HepG2 (cell line): ENCODE results near the gene STAB2. TPM values are rescaled to one million over a fixed set of nuclear protein-coding genes. Genes with fewer than 3 reads are reported as not detected.

Source experiments
- ATAC-seq: fragments of 200-7000 bp; cut with Tn5 transposase; 3 replicates; pipeline ENCODE4 v1.9.1; 2020; ENCODE audit warnings: mild to moderate bottlenecking, moderate library complexity
- BruUV-seq: library from RNA; stranded (reverse); fragments of 400-500 nt; replicated peaks from 2 replicates; lab custom pipeline; 2021; lab: Mats Ljungman, UMichigan
- CTCF ChIA-PET: fragments of 300-600 bp; formaldehyde crosslinking; extraction: SDS; loops from one replicate; lab custom pipeline; 2021; ENCODE audit warnings: low total read pairs, inconsistent platforms, low intra/inter-chr PET ratio; lab: Yijun Ruan, JAX
- POLR2A ChIA-PET: fragments of 350-600 bp; sonication (Branson Sonifier 250); formaldehyde crosslinking; loops from one replicate; lab custom pipeline; 2020; ENCODE audit warnings: antibody characterized with exemption, inconsistent platforms; lab: Yijun Ruan, JAX
- DNase-seq: peaks from one replicate; pipeline ENCODE4 v3.0.0-alpha.2; 2015; ENCODE audit warnings: low spot score
- FAIRE-seq: peaks from 3 replicates; lab custom pipeline; 2011; peaks lifted over from hg19 to GRCh38; lab: Jason Lieb, UNC
- H2AFZ ChIP-seq: one replicate; pipeline ENCODE4 v1.6.1; 2011; ENCODE audit warnings: low read length, inconsistent platforms
- H3K27ac ChIP-seq: fragments of 300-600 bp; 3 replicates; pipeline ENCODE4 v1.8.0; 2011; ENCODE audit warnings: mixed run types, mild to moderate bottlenecking, mixed read lengths, low read length, inconsistent platforms; ENCODE audit not compliant: insufficient read depth; ENCODE audit errors: extremely low read length
- H3K27me3 ChIP-seq, 2 experiments: fragments of 200-600 bp in 1 of 2; 2 replicates in 1 of 2; 3 replicates in 1 of 2; pipeline versions ENCODE4 v1.6.0 to v1.8.0; 2011; ENCODE audit warnings: low read length in 2 of 2, mild to moderate bottlenecking in 2 of 2, moderate library complexity in 2 of 2, inconsistent platforms in 1 of 2; ENCODE audit not compliant: insufficient read depth in 2 of 2, control insufficient read depth in 1 of 2
- H3K36me3 ChIP-seq, 2 experiments: fragments of 200-600 bp in 1 of 2; replicated peaks in 1 of 2; 2 replicates in 1 of 2; 3 replicates in 1 of 2; pipeline versions ENCODE4 v1.5.1 to v1.8.0; 2011; ENCODE audit warnings: low read length in 2 of 2, inconsistent platforms in 1 of 2; ENCODE audit not compliant: insufficient read depth in 2 of 2, control insufficient read depth in 1 of 2
- H3K4me1 ChIP-seq: 2 replicates; pipeline ENCODE4 v1.5.1; 2012; ENCODE audit warnings: low read length, inconsistent platforms; ENCODE audit not compliant: insufficient read depth
- H3K4me2 ChIP-seq: 2 replicates; pipeline ENCODE4 v1.6.0; 2011; ENCODE audit warnings: low read depth, low read length, inconsistent platforms
- H3K4me3 ChIP-seq, 3 experiments: fragments of 200-600 bp in 1 of 3; sonication (generic), shearing (Covaris generic) in 1 of 3; replicated peaks in 1 of 3; 2 replicates each; pipeline ENCODE4 v1.5.1; 2011 to 2016; ENCODE audit warnings: low read length in 3 of 3, inconsistent platforms in 2 of 3, low read depth in 2 of 3, mild to moderate bottlenecking in 2 of 3, control low read depth in 1 of 3, mixed read lengths in 1 of 3; ENCODE audit not compliant: insufficient read depth in 1 of 3
- H3K79me2 ChIP-seq: one replicate; pipeline ENCODE4 v1.6.1; 2011; ENCODE audit warnings: low read length, inconsistent platforms; ENCODE audit not compliant: insufficient read depth
- H3K9ac ChIP-seq: 2 replicates; pipeline ENCODE4 v1.6.0; 2011; ENCODE audit warnings: mild to moderate bottlenecking, low read depth, low read length, inconsistent platforms; ENCODE audit not compliant: insufficient read depth
- H3K9me3 ChIP-seq: 2 replicates; pipeline ENCODE4 v1.5.1; 2012; ENCODE audit warnings: mild to moderate bottlenecking, low read length
- H4K20me1 ChIP-seq: 2 replicates; pipeline ENCODE4 v1.6.0; 2011; ENCODE audit warnings: inconsistent platforms, mild to moderate bottlenecking, low read length, moderate library complexity; ENCODE audit not compliant: insufficient read depth
- ARHGAP35 ChIP-seq: sonication (generic); formaldehyde crosslinking; IDR thresholded peaks from 2 replicates; pipeline ENCODE4 v1.9.0; 2022; ENCODE audit warnings: mild to moderate bottlenecking, inconsistent platforms, moderate library complexity, missing genetic modification reagents, borderline replicate concordance
- FLYWCH1 ChIP-seq: sonication (generic); formaldehyde crosslinking; IDR thresholded peaks from 2 replicates; pipeline ENCODE4 v1.8.1; 2023; ENCODE audit warnings: mild to moderate bottlenecking, missing genetic modification reagents
- FOSL2 ChIP-seq: sonication (generic); formaldehyde crosslinking; IDR thresholded peaks from 2 replicates; pipeline ENCODE4 v1.4.0; 2020; ENCODE audit warnings: missing genetic modification reagents
- HNF4A ChIP-seq: sonication (generic); formaldehyde crosslinking; IDR thresholded peaks from 2 replicates; pipeline ENCODE4 v1.4.0; 2020; ENCODE audit warnings: missing genetic modification reagents
- HNF4G ChIP-seq, 2 experiments: sonication (generic) in 1 of 2; formaldehyde crosslinking in 1 of 2; IDR thresholded peaks; 2 replicates each; pipeline versions ENCODE4 v1.4.0 to v1.6.1; 2011 to 2020; ENCODE audit warnings: borderline replicate concordance in 2 of 2, low read depth in 2 of 2, mild to moderate bottlenecking in 2 of 2, low read length in 1 of 2, missing genetic modification reagents in 1 of 2, moderate library complexity in 1 of 2
- IKZF1 ChIP-seq: fragments of 450-650 bp; IDR thresholded peaks from 2 replicates; pipeline ENCODE4 v1.7.1; 2016
- KDM3A ChIP-seq: IDR thresholded peaks from 2 replicates; pipeline ENCODE4 v1.6.1; 2018; ENCODE audit warnings: low read depth, missing compliant biosample characterization
- MYC ChIP-seq: sonication (generic); formaldehyde crosslinking; IDR thresholded peaks from 2 replicates; pipeline ENCODE4 v1.9.0; 2021; ENCODE audit warnings: missing genetic modification reagents, borderline replicate concordance
- NR2F6 ChIP-seq, 2 experiments: IDR thresholded peaks; 2 replicates each; pipeline ENCODE4 v1.6.1; 2016; ENCODE audit warnings: antibody characterized with exemption in 1 of 2, mild to moderate bottlenecking in 1 of 2
- PAWR ChIP-seq: sonication (generic); formaldehyde crosslinking; IDR thresholded peaks from 2 replicates; pipeline ENCODE4 v1.4.0; 2020; ENCODE audit warnings: missing genetic modification reagents, mild to moderate bottlenecking, borderline replicate concordance
- REXO4 ChIP-seq: sonication (generic); formaldehyde crosslinking; IDR thresholded peaks from 2 replicates; pipeline ENCODE4 v1.8.0; 2022; ENCODE audit warnings: missing genetic modification reagents, mild to moderate bottlenecking, borderline replicate concordance
- SIN3B ChIP-seq: fragments of 150-350 bp; IDR thresholded peaks from 2 replicates; pipeline ENCODE4 v1.6.1; 2014; ENCODE audit warnings: low read length
- ZBTB21 ChIP-seq: sonication (generic); formaldehyde crosslinking; IDR thresholded peaks from 2 replicates; pipeline ENCODE4 v1.4.0; 2020; ENCODE audit warnings: missing genetic modification reagents
- ZNF614 ChIP-seq: IDR thresholded peaks from 2 replicates; pipeline ENCODE4 v1.6.1; 2018; ENCODE audit warnings: missing biosample characterization, missing genetic modification reagents, inconsistent platforms, borderline replicate concordance
- ZNF616 ChIP-seq: sonication (generic); formaldehyde crosslinking; IDR thresholded peaks from 2 replicates; pipeline ENCODE4 v1.5.0; 2020; ENCODE audit warnings: low read depth, mild to moderate bottlenecking, missing genetic modification reagents
- ZNF841 ChIP-seq: sonication (generic); formaldehyde crosslinking; IDR thresholded peaks from 2 replicates; pipeline ENCODE4 v1.8.1; 2023; ENCODE audit warnings: missing genetic modification reagents, borderline replicate concordance
- WGBS: methylation state at CpG from one replicate; pipeline ENCODE4 v1.1.6; 2017; ENCODE audit warnings: low lambda C conversion rate; 5-methylcytosine and 5-hydroxymethylcytosine counted together
- in situ Hi-C: cut with HindIII; loops from 2 replicates; pipeline ENCODE4 v1.10.0; 2017; ENCODE audit warnings: low pct_unique_long_range_greater_than_20kb; ENCODE audit not compliant: extremely low pct_ligation_motif_present
- intact Hi-C: fragments of 100-400 bp; cut with micrococcal nuclease; formaldehyde crosslinking; loops from one replicate; pipeline ENCODE4 v1.10.0; 2022; ENCODE audit not compliant: unreplicated experiment
- polyA plus RNA-seq, 8 experiments: library from polyadenylated mRNA; depleted of rRNA in 3 of 8; stranded (reverse) in 7 of 8; unstranded in 1 of 8; fragments of >200 nt; fragmentation: Illumina TruSeq in 4 of 8; extraction: Trizol in 4 of 8; gene quantifications; 2 replicates each; pipeline versions ENCODE4 v1.2.1 to v1.2.3, GENCODE V29; 2011 to 2016; ENCODE audit warnings: low read depth in 4 of 8, missing spikeins in 1 of 8, mixed read lengths in 1 of 8; ENCODE audit not compliant: insufficient read depth in 1 of 8
- total RNA-seq, 5 experiments: library from RNA; depleted of rRNA; stranded (reverse); fragments of >200 nt; fragmentation: Illumina TruSeq; extraction: Trizol; gene quantifications; 2 replicates each; pipeline ENCODE4 v1.2.3, GENCODE V29; 2016; ENCODE audit warnings: low read depth in 1 of 5
- TF ChIP-seq, protein P1 (sequence below): sonication (generic); formaldehyde crosslinking; IDR thresholded peaks from 2 replicates; pipeline ENCODE4 v1.5.0; 2020; ENCODE audit warnings: mild to moderate bottlenecking, missing genetic modification reagents, moderate library complexity
- TF ChIP-seq, protein P2 (sequence below): sonication (generic); formaldehyde crosslinking; IDR thresholded peaks from 2 replicates; pipeline ENCODE4 v1.5.1; 2020; ENCODE audit warnings: mild to moderate bottlenecking, missing genetic modification reagents, moderate library complexity
- TF ChIP-seq, protein P3 (sequence below): IDR thresholded peaks from 2 replicates; pipeline ENCODE4 v1.6.1; 2016; ENCODE audit warnings: mild to moderate bottlenecking, missing biosample characterization, missing genetic modification reagents

Gene STAB2
- total and polyA plus RNA-seq, 2 of the 13 experiments (the other 11 are each of a cell fraction or from before 2014, with no cell fraction given), result not detected

DNA sequence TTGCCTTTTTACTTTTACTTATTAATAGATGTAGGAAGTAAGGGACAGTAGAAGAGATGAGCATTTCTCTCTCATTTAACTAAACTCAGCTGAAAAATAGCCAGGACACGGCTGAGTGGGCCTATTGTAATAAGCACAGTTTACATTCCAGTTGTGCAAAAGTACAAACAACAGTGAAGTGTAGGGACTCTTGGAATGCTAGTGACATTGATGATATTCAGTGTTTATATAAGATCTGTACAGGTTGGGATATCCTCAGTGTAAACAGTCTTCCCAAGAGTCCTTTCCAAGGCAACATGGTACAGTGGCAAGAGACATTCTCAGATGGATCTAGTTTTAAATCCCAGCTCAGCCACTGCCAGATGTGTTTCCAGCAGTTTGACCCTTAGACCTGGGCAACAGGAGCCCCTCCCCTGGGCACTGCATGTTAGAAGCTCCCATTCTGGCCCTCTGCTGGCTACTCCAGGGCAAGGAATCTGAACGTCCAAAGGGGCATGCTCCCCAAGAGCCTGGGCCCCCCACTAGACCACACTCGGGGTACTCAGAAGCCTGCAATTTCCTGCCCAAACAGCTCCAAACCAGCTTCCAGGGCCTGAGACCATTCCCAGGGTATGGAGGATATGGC, 55.3 kb downstream of the STAB2 start:
- Histone ChIP-seq H3K9ac (no peak overlapping the region), H3K27me3 (no peaks in the 10 kb centered on the region), H3K27ac (no peak overlapping the region), H3K36me3 (no peaks in the 10 kb centered on the region), H3K9me3 (no peaks in the 10 kb centered on the region), H3K4me1 (peaks cover 9% of the 10 kb centered on the region), H2AFZ (no peak overlapping the region), H3K79me2 (no peaks in the 10 kb centered on the region), H3K4me3 (no peak overlapping the region), H4K20me1 (no peaks in the 10 kb centered on the region), H3K4me2 (no peak overlapping the region)
- ChIA-PET CTCF (interaction anchor here (0.7 kb wide), 1 partner anchor 10 kb away, joined by 3 read pairs; no protein-coding TSS in a partner anchor), POLR2A (no interaction called here)
- in situ Hi-C loops, result no loop called here
- no TSS peak for BruUV-seq
- 13% methylated on average over 3 of the region's 3 CpGs for WGBS
- intact Hi-C loops, result no loop called here
- peak; percentile 16 for DNase-seq
- peak; percentile 96 for ATAC-seq
- FAIRE-seq, result no peak
- no peak for TF ChIP-seq FLYWCH1 (CRISPR knock-in tag)
- TF ChIP-seq, protein P1, sequence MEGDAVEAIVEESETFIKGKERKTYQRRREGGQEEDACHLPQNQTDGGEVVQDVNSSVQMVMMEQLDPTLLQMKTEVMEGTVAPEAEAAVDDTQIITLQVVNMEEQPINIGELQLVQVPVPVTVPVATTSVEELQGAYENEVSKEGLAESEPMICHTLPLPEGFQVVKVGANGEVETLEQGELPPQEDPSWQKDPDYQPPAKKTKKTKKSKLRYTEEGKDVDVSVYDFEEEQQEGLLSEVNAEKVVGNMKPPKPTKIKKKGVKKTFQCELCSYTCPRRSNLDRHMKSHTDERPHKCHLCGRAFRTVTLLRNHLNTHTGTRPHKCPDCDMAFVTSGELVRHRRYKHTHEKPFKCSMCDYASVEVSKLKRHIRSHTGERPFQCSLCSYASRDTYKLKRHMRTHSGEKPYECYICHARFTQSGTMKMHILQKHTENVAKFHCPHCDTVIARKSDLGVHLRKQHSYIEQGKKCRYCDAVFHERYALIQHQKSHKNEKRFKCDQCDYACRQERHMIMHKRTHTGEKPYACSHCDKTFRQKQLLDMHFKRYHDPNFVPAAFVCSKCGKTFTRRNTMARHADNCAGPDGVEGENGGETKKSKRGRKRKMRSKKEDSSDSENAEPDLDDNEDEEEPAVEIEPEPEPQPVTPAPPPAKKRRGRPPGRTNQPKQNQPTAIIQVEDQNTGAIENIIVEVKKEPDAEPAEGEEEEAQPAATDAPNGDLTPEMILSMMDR (CRISPR knock-in tag), result 0 out of 2 replicates have a peak, but pooled peaks have one; percentile 15
- no peak for TF ChIP-seq ZBTB21 (CRISPR knock-in tag)
- 0 out of 2 replicates have a peak, but pooled peaks have one; percentile 8 for TF ChIP-seq NR2F6 (IDR thresholded peaks at IDR 0.05)
- TF ChIP-seq NR2F6 (CRISPR knock-in tag; IDR thresholded peaks at IDR 0.05), result no peak
- no peak for TF ChIP-seq REXO4
- no peak for TF ChIP-seq KDM3A
- TF ChIP-seq ZNF841 (CRISPR knock-in tag), result no peak
- no peak for TF ChIP-seq FOSL2 (CRISPR knock-in tag)
- no peak for TF ChIP-seq ZNF614 (CRISPR knock-in tag)
- TF ChIP-seq SIN3B, result no peak
- no peak for TF ChIP-seq ZNF616 (CRISPR knock-in tag)
- TF ChIP-seq, protein P2, sequence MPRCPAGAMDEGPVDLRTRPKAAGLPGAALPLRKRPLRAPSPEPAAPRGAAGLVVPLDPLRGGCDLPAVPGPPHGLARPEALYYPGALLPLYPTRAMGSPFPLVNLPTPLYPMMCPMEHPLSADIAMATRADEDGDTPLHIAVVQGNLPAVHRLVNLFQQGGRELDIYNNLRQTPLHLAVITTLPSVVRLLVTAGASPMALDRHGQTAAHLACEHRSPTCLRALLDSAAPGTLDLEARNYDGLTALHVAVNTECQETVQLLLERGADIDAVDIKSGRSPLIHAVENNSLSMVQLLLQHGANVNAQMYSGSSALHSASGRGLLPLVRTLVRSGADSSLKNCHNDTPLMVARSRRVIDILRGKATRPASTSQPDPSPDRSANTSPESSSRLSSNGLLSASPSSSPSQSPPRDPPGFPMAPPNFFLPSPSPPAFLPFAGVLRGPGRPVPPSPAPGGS, result no peak
- peak; percentile 54 for TF ChIP-seq HNF4A (CRISPR knock-in tag)
- peak; percentile 52 for TF ChIP-seq HNF4G (IDR thresholded peaks at IDR 0.05; ENCODE audit: borderline replicate concordance, low read depth, low read length)
- no peak for TF ChIP-seq HNF4G (CRISPR knock-in tag; IDR thresholded peaks at IDR 0.05; ENCODE audit: borderline replicate concordance, low read depth)
- no peak for TF ChIP-seq IKZF1
- no peak for TF ChIP-seq PAWR (CRISPR knock-in tag)
- no peak for TF ChIP-seq ARHGAP35 (CRISPR knock-in tag)
- no peak for TF ChIP-seq MYC (CRISPR knock-in tag)
- TF ChIP-seq, protein P3, sequence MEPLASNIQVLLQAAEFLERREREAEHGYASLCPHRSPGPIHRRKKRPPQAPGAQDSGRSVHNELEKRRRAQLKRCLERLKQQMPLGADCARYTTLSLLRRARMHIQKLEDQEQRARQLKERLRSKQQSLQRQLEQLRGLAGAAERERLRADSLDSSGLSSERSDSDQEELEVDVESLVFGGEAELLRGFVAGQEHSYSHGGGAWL, result no peak
